MM.1S (cell line): ENCODE results near the gene TMEM273.

Experiments used
- DNase-seq: peaks from one replicate; pipeline ENCODE4 v3.0.0-alpha.2; 2015
- H2AFZ ChIP-seq: fragments of 300-600 bp; sonication (generic); 2 replicates; pipeline ENCODE4 v1.6.0; 2016; ENCODE audit warnings: antibody characterized with exemption, low read length
- H3F3A ChIP-seq: fragments of 300-600 bp; sonication (generic); 2 replicates; pipeline ENCODE4 v1.6.1; 2016; ENCODE audit warnings: mild to moderate bottlenecking, antibody characterized with exemption, low read length, moderate library complexity, mixed read lengths; ENCODE audit not compliant: insufficient read depth
- H3K27ac ChIP-seq: fragments of 300-600 bp; sonication (generic); 2 replicates; pipeline ENCODE4 v1.5.1; 2016; ENCODE audit warnings: mild to moderate bottlenecking, low read length
- H3K27me3 ChIP-seq: fragments of 300-600 bp; sonication (generic); replicated peaks from 2 replicates; pipeline ENCODE4 v1.6.0; 2016; ENCODE audit warnings: low read length; ENCODE audit not compliant: insufficient read depth
- H3K36me3 ChIP-seq: fragments of 300-600 bp; sonication (generic); replicated peaks from 2 replicates; pipeline ENCODE4 v1.6.1; 2016; ENCODE audit warnings: mild to moderate bottlenecking, low read length, mixed read lengths; ENCODE audit not compliant: insufficient read depth
- H3K4me1 ChIP-seq: fragments of 300-600 bp; sonication (generic); 2 replicates; pipeline ENCODE4 v1.6.1; 2016; ENCODE audit warnings: low read length, mixed read lengths
- H3K4me2 ChIP-seq: fragments of 300-600 bp; sonication (generic); 2 replicates; pipeline ENCODE4 v1.6.0; 2016; ENCODE audit warnings: low read depth, low read length
- H3K4me3 ChIP-seq: fragments of 300-600 bp; sonication (generic); 2 replicates; pipeline ENCODE4 v1.5.1; 2016; ENCODE audit warnings: low read length, mixed read lengths
- H3K79me2 ChIP-seq: fragments of 300-600 bp; sonication (generic); 2 replicates; pipeline ENCODE4 v1.6.1; 2016; ENCODE audit warnings: mixed run types, low read length, mixed read lengths
- H3K9ac ChIP-seq: fragments of 300-600 bp; sonication (generic); 2 replicates; pipeline ENCODE4 v1.6.1; 2016; ENCODE audit warnings: low read length, mixed read lengths
- H3K9me2 ChIP-seq: fragments of 300-600 bp; sonication (generic); replicated peaks from 2 replicates; pipeline ENCODE4 v1.6.1; 2016; ENCODE audit warnings: mild to moderate bottlenecking, low read length, mixed read lengths; ENCODE audit not compliant: insufficient read depth
- H3K9me3 ChIP-seq: fragments of 300-600 bp; sonication (generic); replicated peaks from 2 replicates; pipeline ENCODE4 v1.6.1; 2016; ENCODE audit warnings: mild to moderate bottlenecking, low read length, mixed read lengths; ENCODE audit not compliant: insufficient read depth
- H4K20me1 ChIP-seq: fragments of 300-600 bp; sonication (generic); 2 replicates; pipeline ENCODE4 v1.6.1; 2016; ENCODE audit warnings: mild to moderate bottlenecking, low read length, moderate library complexity, mixed read lengths; ENCODE audit not compliant: insufficient read depth
- CTCF ChIP-seq: fragments of 300-600 bp; sonication (generic); IDR thresholded peaks from 2 replicates; pipeline ENCODE4 v1.5.1; 2016; ENCODE audit warnings: antibody characterized with exemption, low read length, mixed read lengths
- EZH2 ChIP-seq: fragments of 300-600 bp; sonication (generic); optimal IDR thresholded peaks from 2 replicates; pipeline ENCODE3; 2017; ENCODE audit warnings: low read depth, mild to moderate bottlenecking, antibody characterized with exemption, low read length, mixed read lengths
- EZH2phosphoT487 ChIP-seq: fragments of 300-600 bp; sonication (generic); IDR thresholded peaks from 2 replicates; pipeline ENCODE4 v1.6.1; 2018; ENCODE audit warnings: antibody characterized with exemption, low read length

The TMEM273 gene

GRCh38 chr10:49172777-49173132 is 15.4 kb downstream of the TMEM273 start:
- H3K27me3 ChIP-seq = no peaks in the 10 kb centered on the region
- H3K27ac ChIP-seq = no peak overlapping the region
- no peak overlapping the region for H3K4me2 ChIP-seq
- no peak overlapping the region for H2AFZ ChIP-seq
- H3K4me1 ChIP-seq = peaks cover 9% of the 10 kb centered on the region
- TF ChIP-seq EZH2phosphoT487 = no peak
- TF ChIP-seq EZH2 = no peak
- no peak for TF ChIP-seq CTCF
- H3K9ac ChIP-seq = no peak overlapping the region
- H3F3A ChIP-seq = no peaks in the 10 kb centered on the region
- DNase-seq = no peak
- H4K20me1 ChIP-seq = no peaks in the 10 kb centered on the region
- no peak overlapping the region for H3K4me3 ChIP-seq
- H3K9me2 ChIP-seq = no peaks in the 10 kb centered on the region
- H3K36me3 ChIP-seq = no peaks in the 10 kb centered on the region
- H3K9me3 ChIP-seq = no peaks in the 10 kb centered on the region
- no peaks in the 10 kb centered on the region for H3K79me2 ChIP-seq

GRCh38 chr10:49172061-49172776 is 16.0 kb downstream of the TMEM273 start:
- no peak overlapping the region for H3K4me2 ChIP-seq
- no peak overlapping the region for H2AFZ ChIP-seq
- peaks cover 4% of the 10 kb centered on the region for H3K4me1 ChIP-seq
- H3K27ac ChIP-seq = no peak overlapping the region
- H3F3A ChIP-seq = no peaks in the 10 kb centered on the region
- no peaks in the 10 kb centered on the region for H3K27me3 ChIP-seq
- H3K4me3 ChIP-seq = no peak overlapping the region
- no peak overlapping the region for H3K9ac ChIP-seq
- H3K9me2 ChIP-seq = no peaks in the 10 kb centered on the region
- no peaks in the 10 kb centered on the region for H4K20me1 ChIP-seq
- no peak for DNase-seq
- no peak for TF ChIP-seq CTCF
- no peak for TF ChIP-seq EZH2phosphoT487
- TF ChIP-seq EZH2 = no peak
- H3K79me2 ChIP-seq = no peaks in the 10 kb centered on the region
- H3K9me3 ChIP-seq = no peaks in the 10 kb centered on the region
- no peaks in the 10 kb centered on the region for H3K36me3 ChIP-seq

- H3K4me2 ChIP-seq = no peak overlapping the region
- H3K27ac ChIP-seq = no peak overlapping the region
- no peaks in the 10 kb centered on the region for H3K9me2 ChIP-seq
- H3F3A ChIP-seq = no peaks in the 10 kb centered on the region
- no peak overlapping the region for H2AFZ ChIP-seq
- H3K79me2 ChIP-seq = no peaks in the 10 kb centered on the region
- no peaks in the 10 kb centered on the region for H3K9me3 ChIP-seq
- H3K27me3 ChIP-seq = no peaks in the 10 kb centered on the region
- no peak overlapping the region for H3K4me3 ChIP-seq
- H4K20me1 ChIP-seq = no peaks in the 10 kb centered on the region
- H3K9ac ChIP-seq = no peak overlapping the region
- TF ChIP-seq EZH2phosphoT487 (no peak), EZH2 (no peak), CTCF (no peak)
- no peaks in the 10 kb centered on the region for H3K36me3 ChIP-seq
- no peaks in the 10 kb centered on the region for H3K4me1 ChIP-seq
- no peak for DNase-seq
These were observed 16.7 kb downstream of the TMEM273 start for GRCh38 chr10:49171326-49172060.
